Placental pericyte (primary cell): ENCODE data around the gene BPGM. TPM values are rescaled to one million over a fixed set of nuclear protein-coding genes. Genes with fewer than 3 reads are reported as not detected.

Source experiments
- total RNA-seq: library from RNA; depleted of rRNA; stranded (reverse); fragments of >200 nt; gene quantifications from 2 replicates; pipeline ENCODE4 v1.2.3, GENCODE V29; 2012

The BPGM gene
- total RNA-seq, result 28.2 and 68.1 TPM in 2 replicates

DNA sequence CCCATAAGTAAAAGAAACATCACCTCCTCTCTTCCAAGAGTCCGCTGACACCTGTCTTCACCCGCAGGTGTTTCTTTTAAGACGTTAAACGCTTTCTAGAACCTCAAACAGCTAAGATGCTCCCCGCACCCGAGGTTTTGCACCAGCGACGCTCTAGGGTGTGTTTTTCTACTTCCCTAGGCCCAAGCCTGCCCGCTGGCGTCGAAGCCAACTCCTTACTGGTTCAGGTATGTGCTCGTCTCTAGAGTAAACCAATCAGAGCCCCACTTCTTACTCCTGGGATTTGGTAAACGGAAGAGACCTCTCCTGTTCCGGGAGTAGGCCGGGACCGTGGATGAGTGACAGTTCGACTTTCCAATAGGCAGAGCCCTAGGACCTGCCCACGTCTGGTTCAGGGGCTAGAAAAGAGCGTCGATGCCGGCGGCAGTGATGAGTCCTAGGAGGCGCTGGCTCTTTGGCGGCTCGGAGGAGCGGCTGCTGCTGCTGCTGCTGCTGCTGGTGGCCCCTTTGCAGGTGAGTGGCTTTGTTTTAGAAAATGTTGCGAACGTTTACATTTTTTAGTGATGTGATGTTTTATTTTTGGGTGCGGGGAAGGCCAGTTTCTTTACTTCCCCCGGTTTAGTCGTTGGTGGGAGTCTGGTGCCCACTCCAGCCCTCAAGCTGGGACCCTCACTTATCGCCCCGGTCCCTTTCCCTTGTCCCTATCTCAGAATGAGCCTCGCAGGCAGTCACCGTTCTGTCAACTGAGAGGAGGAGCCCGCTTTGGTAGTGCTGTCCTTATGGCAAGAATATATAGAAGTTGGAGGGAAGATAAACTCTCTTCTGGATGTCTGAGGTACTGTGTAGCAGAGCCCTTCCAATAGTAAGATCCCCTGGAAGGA, at the start of gene BPGM:
BPGM (plus strand) TSS at position 429 of the 881 bp plus-strand sequence. CDS start 14,655 bp downstream, outside the sequence.

Other genes with a start within 250 kb of the BPGM start
- 147 and 607 TPM in 2 replicates for gene AKR1B1, start 187.8 kb upstream of the BPGM start, total RNA-seq
- gene AKR1B10, start 119.3 kb upstream of the BPGM start, total RNA-seq, result 0.14 and 0.66 TPM in 2 replicates
- 0.22 TPM in 1 of 2 replicates, not detected in the other for gene AKR1B15, start 97.7 kb upstream of the BPGM start, total RNA-seq
- gene CALD1, start 132.8 kb downstream of the BPGM start, total RNA-seq, result 463 and 559 TPM in 2 replicates